Hepatocyte (in vitro differentiated cells): ENCODE measurements around the gene PALS2. TPM values are rescaled to one million over a fixed set of nuclear protein-coding genes. Genes with fewer than 3 reads are reported as not detected.

Experiments
- DNase-seq: peaks from one replicate; pipeline ENCODE4 v3.0.0-alpha.2; 2016; ENCODE audit warnings: low spot score
- H2AFZ ChIP-seq: fragments of 200-600 bp; sonication (generic); 2 replicates; pipeline ENCODE4 v1.6.0; 2016; ENCODE audit warnings: antibody characterized with exemption, mild to moderate bottlenecking
- H3K27ac ChIP-seq: fragments of 200-600 bp; sonication (generic); 2 replicates; pipeline ENCODE4 v1.5.1; 2016; ENCODE audit warnings: mild to moderate bottlenecking
- H3K27me3 ChIP-seq: fragments of 200-600 bp; sonication (generic); 2 replicates; pipeline ENCODE4 v1.6.1; 2016
- H3K36me3 ChIP-seq: fragments of 200-600 bp; sonication (generic); replicated peaks from 2 replicates; pipeline ENCODE4 v1.5.1; 2016; ENCODE audit warnings: low read depth; ENCODE audit not compliant: insufficient read depth
- H3K4me1 ChIP-seq: fragments of 200-600 bp; sonication (generic); 2 replicates; pipeline ENCODE4 v1.5.1; 2016; ENCODE audit warnings: mild to moderate bottlenecking, moderate library complexity; ENCODE audit not compliant: insufficient read depth
- H3K4me2 ChIP-seq: fragments of 200-600 bp; sonication (generic); 2 replicates; pipeline ENCODE4 v1.6.0; 2016
- H3K4me3 ChIP-seq: fragments of 200-600 bp; sonication (generic); 2 replicates; pipeline ENCODE4 v1.5.1; 2016; ENCODE audit warnings: mild to moderate bottlenecking
- H3K79me2 ChIP-seq: fragments of 200-600 bp; sonication (generic); 2 replicates; pipeline ENCODE4 v1.6.0; 2017; ENCODE audit warnings: mild to moderate bottlenecking
- H3K9me2 ChIP-seq: fragments of 200-600 bp; sonication (generic); replicated peaks from 2 replicates; pipeline ENCODE4 v1.6.0; 2017; ENCODE audit warnings: mild to moderate bottlenecking; ENCODE audit not compliant: insufficient read depth
- H3K9me3 ChIP-seq: fragments of 200-600 bp; sonication (generic); 2 replicates; pipeline ENCODE4 v1.5.1; 2016; ENCODE audit warnings: low read depth, mild to moderate bottlenecking
- H4K20me1 ChIP-seq: fragments of 200-600 bp; sonication (generic); 2 replicates; pipeline ENCODE4 v1.6.0; 2016; ENCODE audit warnings: mild to moderate bottlenecking; ENCODE audit not compliant: insufficient read depth, poor library complexity, severe bottlenecking
- EZH2 ChIP-seq: fragments of 200-600 bp; sonication (generic); IDR thresholded peaks from 2 replicates; pipeline ENCODE4 v1.6.1; 2016; ENCODE audit warnings: antibody characterized with exemption, mild to moderate bottlenecking, borderline replicate concordance
- EZH2phosphoT487 ChIP-seq: fragments of 200-600 bp; sonication (generic); IDR thresholded peaks from one replicate; pipeline ENCODE4 v1.6.1; 2018; ENCODE audit warnings: antibody characterized with exemption, mild to moderate bottlenecking, low read depth, moderate library complexity; ENCODE audit not compliant: unreplicated experiment, severe bottlenecking
- WGBS: methylation state at CpG from one replicate; pipeline ENCODE4 v1.1.6; 2016; ENCODE audit warnings: low lambda C conversion rate; ENCODE audit errors: missing lambda C conversion rate; 5-methylcytosine and 5-hydroxymethylcytosine counted together
- polyA plus RNA-seq: library from polyadenylated mRNA; unstranded; fragments of >200 nt; fragmentation: Nextera tagmentation; extraction: Ambion mirVana; gene quantifications from 2 replicates; pipeline ENCODE4 v1.2.1, GENCODE V29; 2016
- total RNA-seq: library from RNA; depleted of rRNA; stranded (reverse); fragments of >200 nt; gene quantifications from 2 replicates; pipeline ENCODE4 v1.2.3, GENCODE V29; 2014
- TF ChIP-seq, protein P1 (sequence below): fragments of 200-600 bp; sonication (generic); IDR thresholded peaks from 2 replicates; pipeline ENCODE4 v1.5.1; 2016; ENCODE audit warnings: antibody characterized with exemption, mild to moderate bottlenecking; ENCODE audit not compliant: poor library complexity

Gene PALS2
- total and polyA plus RNA-seq, 2 experiments from 2014 or later = 37.6 to 74.9 TPM

DNA sequence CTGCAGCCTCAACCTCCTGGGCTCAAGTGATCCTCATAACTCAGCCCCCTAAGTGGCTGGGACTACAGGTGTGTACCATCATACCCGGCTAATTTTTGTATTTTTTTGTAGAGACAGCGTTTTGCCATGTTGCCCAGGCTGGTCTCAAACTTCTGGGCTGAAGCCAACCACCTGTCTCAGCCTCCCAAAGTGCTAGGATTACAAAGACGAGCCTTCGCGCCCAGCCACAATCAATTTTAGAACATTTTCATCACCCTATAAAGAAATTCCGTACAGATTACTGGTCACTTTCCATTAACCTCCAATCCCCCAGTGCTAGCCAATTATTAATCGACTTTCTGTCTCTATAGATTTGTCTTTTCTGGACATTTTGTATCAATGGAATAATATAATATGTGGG is 32.3 kb upstream of the PALS2 start:
- H2AFZ ChIP-seq = no peak overlapping the region
- 88% methylated on average over 7 of the region's 7 CpGs for whole genome bisulfite sequencing
- no peaks in the 10 kb centered on the region for H3K36me3 ChIP-seq
- H3K4me3 ChIP-seq = no peak overlapping the region
- no peak overlapping the region for H3K27ac ChIP-seq
- H3K4me1 ChIP-seq = no peaks in the 10 kb centered on the region
- H3K27me3 ChIP-seq = peaks cover 5% of the 10 kb centered on the region
- no peak for DNase-seq
- H4K20me1 ChIP-seq = no peaks in the 10 kb centered on the region
- H3K79me2 ChIP-seq = no peaks in the 10 kb centered on the region
- H3K9me3 ChIP-seq = no peaks in the 10 kb centered on the region
- no peak overlapping the region for H3K4me2 ChIP-seq
- TF ChIP-seq EZH2 = no peak
- no peak for TF ChIP-seq EZH2phosphoT487
- TF ChIP-seq, protein P1, sequence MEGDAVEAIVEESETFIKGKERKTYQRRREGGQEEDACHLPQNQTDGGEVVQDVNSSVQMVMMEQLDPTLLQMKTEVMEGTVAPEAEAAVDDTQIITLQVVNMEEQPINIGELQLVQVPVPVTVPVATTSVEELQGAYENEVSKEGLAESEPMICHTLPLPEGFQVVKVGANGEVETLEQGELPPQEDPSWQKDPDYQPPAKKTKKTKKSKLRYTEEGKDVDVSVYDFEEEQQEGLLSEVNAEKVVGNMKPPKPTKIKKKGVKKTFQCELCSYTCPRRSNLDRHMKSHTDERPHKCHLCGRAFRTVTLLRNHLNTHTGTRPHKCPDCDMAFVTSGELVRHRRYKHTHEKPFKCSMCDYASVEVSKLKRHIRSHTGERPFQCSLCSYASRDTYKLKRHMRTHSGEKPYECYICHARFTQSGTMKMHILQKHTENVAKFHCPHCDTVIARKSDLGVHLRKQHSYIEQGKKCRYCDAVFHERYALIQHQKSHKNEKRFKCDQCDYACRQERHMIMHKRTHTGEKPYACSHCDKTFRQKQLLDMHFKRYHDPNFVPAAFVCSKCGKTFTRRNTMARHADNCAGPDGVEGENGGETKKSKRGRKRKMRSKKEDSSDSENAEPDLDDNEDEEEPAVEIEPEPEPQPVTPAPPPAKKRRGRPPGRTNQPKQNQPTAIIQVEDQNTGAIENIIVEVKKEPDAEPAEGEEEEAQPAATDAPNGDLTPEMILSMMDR = no peak
- no peaks in the 10 kb centered on the region for H3K9me2 ChIP-seq

DNA sequence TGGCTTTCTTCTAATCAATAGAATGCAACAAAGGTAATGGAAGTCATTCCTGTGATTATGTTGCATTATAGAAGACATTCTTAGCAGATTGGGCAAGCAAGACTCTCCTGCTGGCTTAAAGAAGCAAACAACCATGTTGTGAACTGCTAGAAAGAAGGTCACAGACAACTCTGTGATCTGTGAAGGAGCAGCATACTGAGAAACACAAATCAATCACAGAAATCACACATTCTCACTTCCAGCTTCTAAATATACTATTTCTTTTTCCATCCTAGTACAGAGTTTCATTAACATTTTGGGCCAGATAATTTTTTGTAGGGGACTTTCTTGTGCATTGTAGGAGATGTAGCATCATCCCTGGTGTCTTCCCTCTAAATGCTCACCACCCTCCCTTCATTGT is 28.0 kb upstream of the PALS2 start:
- Histone ChIP-seq H3K4me1 (no peaks in the 10 kb centered on the region), H3K9me3 (no peaks in the 10 kb centered on the region), H3K27me3 (no peaks in the 10 kb centered on the region), H3K79me2 (no peaks in the 10 kb centered on the region), H3K27ac (no peak overlapping the region), H3K36me3 (no peaks in the 10 kb centered on the region), H3K9me2 (no peaks in the 10 kb centered on the region), H4K20me1 (no peaks in the 10 kb centered on the region), H3K4me3 (no peak overlapping the region), H2AFZ (no peak overlapping the region), H3K4me2 (no peak overlapping the region)
- DNase-seq = no peak
- no peak for TF ChIP-seq EZH2
- no peak for TF ChIP-seq EZH2phosphoT487
- TF ChIP-seq, protein P1 = no peak

DNA sequence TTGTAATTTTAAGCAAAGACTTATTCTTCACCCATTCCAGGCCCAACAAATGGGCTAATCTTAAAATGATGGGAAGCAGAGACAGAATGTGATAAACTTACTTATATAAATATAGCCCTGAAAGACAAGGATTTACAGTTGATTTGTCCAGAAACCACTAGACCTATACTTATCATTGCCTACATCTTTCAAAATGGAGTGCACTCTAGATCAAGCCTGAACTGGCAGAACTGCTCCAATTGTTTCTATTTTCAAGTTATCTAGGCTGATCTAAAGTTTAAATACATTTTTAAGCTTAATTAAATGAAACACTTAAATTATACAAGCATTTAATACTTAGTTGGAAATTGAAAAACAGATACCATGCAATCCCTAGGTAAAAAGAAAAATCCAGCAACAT is 24.9 kb upstream of the PALS2 start:
- H3K9me2 ChIP-seq = no peaks in the 10 kb centered on the region
- H3K4me1 ChIP-seq = no peaks in the 10 kb centered on the region
- no peak overlapping the region for H2AFZ ChIP-seq
- no peak overlapping the region for H3K4me3 ChIP-seq
- no peaks in the 10 kb centered on the region for H3K79me2 ChIP-seq
- H3K36me3 ChIP-seq = no peaks in the 10 kb centered on the region
- TF ChIP-seq EZH2phosphoT487 = no peak
- TF ChIP-seq, protein P1 = no peak
- no peak for TF ChIP-seq EZH2
- no peaks in the 10 kb centered on the region for H3K27me3 ChIP-seq
- no peak overlapping the region for H3K4me2 ChIP-seq
- no peak overlapping the region for H3K27ac ChIP-seq
- DNase-seq = no peak
- H3K9me3 ChIP-seq = no peaks in the 10 kb centered on the region
- no peaks in the 10 kb centered on the region for H4K20me1 ChIP-seq

DNA sequence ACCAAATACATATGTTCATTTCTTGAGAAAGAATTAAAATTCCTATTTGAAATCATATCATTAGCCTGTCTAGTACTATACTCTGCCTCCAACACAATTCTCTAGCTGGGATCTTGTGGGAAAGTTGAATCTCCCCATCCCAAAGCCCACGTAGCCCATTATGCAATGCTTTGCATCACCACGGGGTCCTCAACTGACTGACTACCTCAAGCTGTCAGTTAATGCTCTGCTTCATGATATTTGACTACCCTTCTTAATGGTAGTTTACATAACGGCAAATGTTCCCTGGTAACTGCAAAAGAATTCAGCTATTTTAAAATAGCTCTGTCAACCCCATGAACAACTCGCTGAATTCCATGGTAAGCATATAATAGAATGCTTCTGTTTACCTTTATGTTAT is 23.3 kb upstream of the PALS2 start:
- no peaks in the 10 kb centered on the region for H3K4me1 ChIP-seq
- no peaks in the 10 kb centered on the region for H3K79me2 ChIP-seq
- 63% methylated on average over 4 of the region's 4 CpGs for WGBS
- no peak overlapping the region for H3K27ac ChIP-seq
- H4K20me1 ChIP-seq = no peaks in the 10 kb centered on the region
- no peak overlapping the region for H3K4me2 ChIP-seq
- H2AFZ ChIP-seq = no peak overlapping the region
- H3K27me3 ChIP-seq = no peaks in the 10 kb centered on the region
- no peak overlapping the region for H3K4me3 ChIP-seq
- no peaks in the 10 kb centered on the region for H3K9me3 ChIP-seq
- no peak for DNase-seq
- H3K9me2 ChIP-seq = no peaks in the 10 kb centered on the region
- TF ChIP-seq, protein P1 = no peak
- TF ChIP-seq EZH2 (no peak), EZH2phosphoT487 (no peak)
- no peaks in the 10 kb centered on the region for H3K36me3 ChIP-seq
